Loucy (cell line): ENCODE data around the gene BRCA1.
A peak's percentile ranks its signal among the peaks of the same experiment; 100 is the strongest.

ENCODE experiments used
- H2AFZ ChIP-seq: fragments of 200-600 bp; sonication (generic); 2 replicates; pipeline ENCODE4 v1.6.0; 2016; ENCODE audit warnings: antibody characterized with exemption, mild to moderate bottlenecking, low read length, moderate library complexity
- H3F3A ChIP-seq: fragments of 200-600 bp; 2 replicates; pipeline ENCODE4 v1.6.0; 2016; ENCODE audit warnings: antibody characterized with exemption, low read depth, mild to moderate bottlenecking
- H3K27me3 ChIP-seq: fragments of 200-600 bp; sonication (generic); 2 replicates; pipeline ENCODE4 v1.6.1; 2014; ENCODE audit warnings: low read length, mild to moderate bottlenecking; ENCODE audit not compliant: insufficient read depth, poor library complexity, severe bottlenecking
- H3K36me3 ChIP-seq: fragments of 200-600 bp; sonication (generic); 2 replicates; pipeline ENCODE4 v1.6.1; 2016; ENCODE audit warnings: low read length; ENCODE audit not compliant: insufficient read depth
- H3K4me1 ChIP-seq: fragments of 200-600 bp; sonication (generic); 2 replicates; pipeline ENCODE4 v1.5.1; 2014; ENCODE audit warnings: low read length, mild to moderate bottlenecking; ENCODE audit not compliant: insufficient read depth, poor library complexity, severe bottlenecking
- H3K4me2 ChIP-seq: fragments of 200-600 bp; sonication (generic); 2 replicates; pipeline ENCODE4 v1.6.0; 2014; ENCODE audit warnings: antibody characterized with exemption, low read length, low read depth, mild to moderate bottlenecking; ENCODE audit not compliant: poor library complexity, severe bottlenecking
- H3K4me3 ChIP-seq: fragments of 200-600 bp; sonication (generic); 2 replicates; pipeline ENCODE4 v1.5.1; 2014; ENCODE audit warnings: low read length, mild to moderate bottlenecking, mixed read lengths; ENCODE audit not compliant: poor library complexity, severe bottlenecking
- H3K79me2 ChIP-seq: fragments of 200-600 bp; sonication (generic); 2 replicates; pipeline ENCODE4 v1.6.1; 2014; ENCODE audit warnings: low read length; ENCODE audit not compliant: insufficient read depth
- H3K9ac ChIP-seq: fragments of 200-600 bp; sonication (generic); 2 replicates; pipeline ENCODE4 v1.6.0; 2014; ENCODE audit warnings: mild to moderate bottlenecking, low read depth, low read length, moderate library complexity; ENCODE audit not compliant: poor library complexity, severe bottlenecking
- H3K9me2 ChIP-seq: fragments of 200-600 bp; sonication (generic); replicated peaks from 2 replicates; pipeline ENCODE4 v1.6.1; 2016; ENCODE audit warnings: low read depth, low read length, mixed read lengths
- H3K9me3 ChIP-seq: fragments of 200-600 bp; sonication (generic); 2 replicates; pipeline ENCODE4 v1.6.1; 2014; ENCODE audit warnings: mild to moderate bottlenecking, antibody characterized with exemption, low read length, low read depth; ENCODE audit not compliant: insufficient read depth
- H4K20me1 ChIP-seq: fragments of 200-600 bp; sonication (generic); 2 replicates; pipeline ENCODE4 v1.6.0; 2014; ENCODE audit warnings: antibody characterized with exemption, low read length, mild to moderate bottlenecking; ENCODE audit not compliant: insufficient read depth, poor library complexity, severe bottlenecking
- CTCF ChIP-seq: fragments of 200-600 bp; sonication (generic); conservative IDR thresholded peaks from 2 replicates; pipeline ENCODE4 v1.5.1; 2014; ENCODE audit warnings: mild to moderate bottlenecking, antibody characterized with exemption, low read length
- EZH2phosphoT487 ChIP-seq: fragments of 200-600 bp; IDR thresholded peaks from 2 replicates; pipeline ENCODE4 v1.6.1; 2018; ENCODE audit warnings: antibody characterized with exemption, mild to moderate bottlenecking, moderate library complexity, borderline replicate concordance

BRCA1 gene

DNA sequence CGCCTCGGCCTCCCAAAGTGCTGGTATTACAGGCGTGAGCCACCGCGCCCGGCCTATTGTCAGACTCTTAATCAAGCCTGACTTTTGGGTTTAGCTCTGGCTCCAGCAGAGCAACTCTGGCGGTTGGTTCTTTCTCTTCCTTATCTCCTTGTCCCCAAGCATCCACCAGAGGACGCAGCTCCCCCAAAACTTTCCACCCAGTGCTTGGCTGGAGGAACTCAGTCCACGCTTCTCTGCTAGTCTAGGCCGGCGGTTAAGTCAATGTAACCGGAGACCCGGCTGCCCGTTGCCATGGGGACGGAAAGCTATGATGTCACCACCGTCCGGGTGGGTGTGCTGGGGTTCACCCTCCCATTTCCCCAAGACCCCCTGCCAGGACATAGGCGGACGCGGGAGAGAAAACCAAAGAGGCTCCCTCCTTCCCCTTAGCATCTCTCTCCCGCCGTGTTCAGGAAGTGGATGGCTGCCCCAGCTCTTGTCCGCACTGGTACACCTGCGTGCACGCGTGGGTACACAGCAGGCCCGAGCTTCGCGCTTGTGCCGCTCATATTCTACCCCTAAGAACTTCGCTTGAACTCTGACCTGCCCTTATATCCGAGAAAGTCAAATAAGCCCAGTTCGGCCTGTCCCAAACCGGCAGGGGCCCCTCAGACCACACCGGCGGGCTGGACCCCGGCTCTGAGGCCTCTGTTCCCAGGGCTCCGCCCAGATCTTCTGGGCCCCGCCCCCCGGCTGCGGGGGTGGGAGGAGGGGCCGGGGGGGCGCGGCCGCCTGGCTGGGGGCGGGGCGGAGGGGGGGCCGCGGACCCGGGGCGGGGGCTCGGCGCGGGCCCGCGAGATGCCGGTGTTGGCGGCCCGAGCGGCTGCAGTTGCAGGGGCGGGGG lies 100.5 kb downstream of the BRCA1 start, which contains the start of gene RND2:
TSS of gene RND2 (plus strand) at position 825 of the 883 bp plus-strand sequence. CDS start 117 bp downstream, outside the sequence.
- no peaks in the 10 kb centered on the region for H3K27me3 ChIP-seq
- peaks cover 12% of the 10 kb centered on the region for H4K20me1 ChIP-seq
- H2AFZ ChIP-seq, result peak within 1 kb of the TSS; percentile 89
- no peaks in the 10 kb centered on the region for H3K9me3 ChIP-seq
- H3K4me2 ChIP-seq, result peak within 1 kb of the TSS; percentile 89
- TF ChIP-seq CTCF (peak; percentile 80), EZH2phosphoT487 (no peak)
- peak within 1 kb of the TSS; percentile 65 for H3K9ac ChIP-seq
- H3K9me2 ChIP-seq, result no peaks in the 10 kb centered on the region
- peaks cover 31% of the 10 kb centered on the region for H3K4me1 ChIP-seq
- H3K36me3 ChIP-seq, result no peaks in the 10 kb centered on the region
- peaks cover 11% of the 10 kb centered on the region; the same call in 1 of the 2 replicates for H3F3A ChIP-seq
- H3K4me3 ChIP-seq, result peak within 1 kb of the TSS; percentile 76
- H3K79me2 ChIP-seq, result peaks cover 22% of the 10 kb centered on the region

DNA sequence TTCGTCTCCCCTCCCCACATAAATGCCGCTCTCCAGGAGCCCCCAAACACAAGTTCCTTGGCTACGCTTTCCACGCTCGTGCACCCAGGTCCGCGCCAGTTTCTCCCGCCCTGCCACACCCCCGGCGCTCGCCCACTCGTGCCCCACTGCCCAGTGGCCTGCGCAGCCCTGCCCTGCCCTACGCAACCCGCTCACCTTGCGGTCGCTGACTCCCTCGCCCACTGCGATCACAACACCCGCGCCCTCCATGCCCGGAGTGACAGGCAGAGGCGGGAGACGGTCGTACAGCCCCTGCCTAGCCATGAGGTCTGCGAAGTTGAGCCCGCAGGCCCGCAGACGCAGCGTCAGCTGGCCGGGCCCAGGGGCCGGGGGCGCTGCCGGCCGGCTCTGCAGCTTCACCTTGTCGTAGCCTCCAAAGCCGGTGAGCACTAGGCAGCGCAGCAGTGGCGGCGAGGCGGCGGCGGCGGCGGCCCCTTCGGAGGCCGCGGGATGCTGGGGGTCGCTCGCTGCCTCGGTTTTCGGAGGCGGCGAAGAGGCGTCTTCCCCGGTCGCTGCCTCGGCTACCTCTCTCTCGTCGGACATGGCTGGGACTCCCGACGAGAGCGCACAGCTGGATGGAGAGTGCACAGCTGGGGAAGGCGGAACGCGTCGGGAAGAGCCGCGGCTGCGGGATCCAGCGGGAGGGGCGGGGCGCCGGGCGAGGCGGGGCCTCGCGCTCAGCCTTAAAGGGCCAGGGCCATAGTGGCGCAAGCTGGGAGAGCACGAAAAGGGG lies 103.2 kb downstream of the BRCA1 start, which contains the start of gene VAT1:
TSS of gene VAT1 (minus strand) at position 645 of the 772 bp plus-strand sequence. CDS start at position 582, 63 bp downstream.
- Histone ChIP-seq H3K9ac (peak within 1 kb of the TSS; percentile 94), H3K27me3 (no peaks in the 10 kb centered on the region), H3K4me2 (peak within 1 kb of the TSS; percentile 91), H3K36me3 (peaks cover 4% of the 10 kb centered on the region; the same call in 1 of the 2 replicates), H3K9me2 (no peaks in the 10 kb centered on the region), H3K79me2 (peaks cover 42% of the 10 kb centered on the region), H3K4me1 (peaks cover 45% of the 10 kb centered on the region), H2AFZ (peak within 1 kb of the TSS; percentile 96), H3K4me3 (peak within 1 kb of the TSS; percentile 92), H3F3A (peaks cover 11% of the 10 kb centered on the region; the same call in 1 of the 2 replicates), H3K9me3 (no peaks in the 10 kb centered on the region), H4K20me1 (peaks cover 24% of the 10 kb centered on the region)
- TF ChIP-seq CTCF, result 0 out of 2 replicates have a peak, but pooled peaks have one; percentile 8
- no peak for TF ChIP-seq EZH2phosphoT487

DNA sequence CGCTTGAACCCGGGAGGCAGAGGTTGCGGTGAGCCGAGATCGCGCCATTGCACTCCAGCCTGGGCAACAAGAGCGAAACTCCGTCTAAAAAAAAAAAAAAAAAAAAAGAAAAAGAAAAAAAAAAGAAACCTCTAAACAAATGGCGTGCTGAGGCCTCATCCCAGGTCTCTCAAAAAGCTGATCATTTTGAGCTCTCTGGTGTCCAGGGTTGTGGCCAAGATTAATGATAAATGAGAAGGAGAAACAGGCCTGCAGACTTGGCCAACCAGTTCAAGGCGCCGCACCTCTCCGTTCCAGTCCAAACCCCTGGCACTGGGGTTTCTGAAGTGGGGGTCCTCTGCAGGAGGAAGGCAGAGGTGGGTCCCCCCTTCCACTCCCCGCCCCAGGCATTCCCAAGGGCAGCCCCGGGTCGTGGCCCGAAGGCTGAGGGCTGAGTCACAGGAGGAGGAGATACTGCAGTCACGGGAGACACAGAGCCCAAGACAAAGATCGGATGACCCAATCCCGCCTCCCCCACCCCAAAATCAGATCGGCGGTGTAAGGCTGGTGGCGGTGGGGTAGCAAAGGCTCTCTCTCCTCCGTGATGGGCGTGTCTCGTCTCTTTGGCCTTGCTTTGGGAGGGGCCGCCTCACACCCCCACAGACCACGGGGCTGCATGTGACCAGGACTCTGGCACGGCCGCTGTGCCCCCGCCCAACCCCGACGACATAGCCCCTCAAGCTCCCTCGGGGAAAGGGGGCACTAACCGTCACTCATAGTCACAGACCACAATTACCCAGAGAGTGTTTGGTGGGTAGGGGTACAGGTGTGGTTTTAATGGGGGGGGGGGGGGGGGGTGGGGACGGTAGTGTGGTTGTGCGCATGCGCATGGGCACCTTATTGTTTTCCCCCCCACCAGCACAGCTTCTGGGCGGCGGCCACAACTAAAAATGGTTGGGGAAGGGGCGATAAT lies 104.1 kb downstream of the BRCA1 start:
- Histone ChIP-seq H3K9me3 (no peaks in the 10 kb centered on the region), H3K79me2 (peaks cover 46% of the 10 kb centered on the region), H3K4me3 (peak overlapping the region; percentile 92), H3K27me3 (no peaks in the 10 kb centered on the region), H4K20me1 (peaks cover 24% of the 10 kb centered on the region), H3F3A (peaks cover 7% of the 10 kb centered on the region; the same call in 1 of the 2 replicates), H2AFZ (peak overlapping the region; percentile 96), H3K4me2 (peak overlapping the region; percentile 91), H3K36me3 (peaks cover 11% of the 10 kb centered on the region; the same call in 1 of the 2 replicates), H3K9me2 (no peaks in the 10 kb centered on the region), H3K9ac (peak overlapping the region; percentile 94), H3K4me1 (peaks cover 36% of the 10 kb centered on the region)
- no peak for TF ChIP-seq CTCF
- TF ChIP-seq EZH2phosphoT487, result no peak
